ES-I3 (cell line): Measurements from ENCODE around the gene GATAD2A.
A peak's percentile ranks its signal among the peaks of the same experiment; 100 is the strongest.

ENCODE experiments used
- H3K36me3 ChIP-seq: 2 replicates; pipeline ENCODE4 v1.6.1; 2013; ENCODE audit warnings: mild to moderate bottlenecking, low read length, control low read depth, moderate library complexity; ENCODE audit not compliant: insufficient read depth
- H3K4me1 ChIP-seq: 2 replicates; pipeline ENCODE4 v1.6.1; 2013; ENCODE audit warnings: mild to moderate bottlenecking, control low read depth, low read length; ENCODE audit not compliant: insufficient read depth
- H3K9ac ChIP-seq: 2 replicates; pipeline ENCODE4 v1.6.1; 2013; ENCODE audit warnings: low read depth, mild to moderate bottlenecking, low read length, moderate library complexity
- H3K9me3 ChIP-seq: 2 replicates; pipeline ENCODE4 v1.6.1; 2013; ENCODE audit warnings: mild to moderate bottlenecking, low read length, moderate library complexity; ENCODE audit not compliant: control insufficient read depth, insufficient read depth

The GATAD2A gene

GRCh38 chr19:19406878-19407632 is 1.6 kb downstream of the GATAD2A start:
- peak overlapping the region; percentile 56 for H3K9ac ChIP-seq
- no peaks in the 10 kb centered on the region for H3K9me3 ChIP-seq
- peaks cover 39% of the 10 kb centered on the region for H3K4me1 ChIP-seq
- no peaks in the 10 kb centered on the region; the same call in 1 of the 2 replicates for H3K36me3 ChIP-seq

GRCh38 chr19:19407633-19407930 is 2.1 kb downstream of the GATAD2A start:
- H3K9me3 ChIP-seq = no peaks in the 10 kb centered on the region
- no peak overlapping the region for H3K9ac ChIP-seq
- peaks cover 39% of the 10 kb centered on the region for H3K4me1 ChIP-seq
- no peaks in the 10 kb centered on the region; the same call in 1 of the 2 replicates for H3K36me3 ChIP-seq

- H3K9me3 ChIP-seq = no peaks in the 10 kb centered on the region
- H3K9ac ChIP-seq = no peak overlapping the region
- H3K36me3 ChIP-seq = no peaks in the 10 kb centered on the region; the same call in 1 of the 2 replicates
- peaks cover 39% of the 10 kb centered on the region for H3K4me1 ChIP-seq
Measured at GRCh38 chr19:19409205-19409604, 3.7 kb downstream of the GATAD2A start.

GRCh38 chr19:19409631-19410030 is 4.2 kb downstream of the GATAD2A start:
- Histone ChIP-seq H3K9me3 (no peaks in the 10 kb centered on the region), H3K4me1 (peaks cover 36% of the 10 kb centered on the region), H3K36me3 (no peaks in the 10 kb centered on the region; the same call in 1 of the 2 replicates), H3K9ac (no peak overlapping the region)

- Histone ChIP-seq H3K9ac (no peak overlapping the region), H3K4me1 (peaks cover 34% of the 10 kb centered on the region), H3K9me3 (no peaks in the 10 kb centered on the region), H3K36me3 (no peaks in the 10 kb centered on the region)
Measured at GRCh38 chr19:19410553-19411550, 5.4 kb downstream of the GATAD2A start.

GRCh38 chr19:19416280-19416679 is 10.8 kb downstream of the GATAD2A start:
- Histone ChIP-seq H3K9ac (no peak overlapping the region), H3K9me3 (no peaks in the 10 kb centered on the region), H3K4me1 (peaks cover 6% of the 10 kb centered on the region; the same call in 1 of the 2 replicates), H3K36me3 (no peaks in the 10 kb centered on the region)

- peaks cover 6% of the 10 kb centered on the region; the same call in 1 of the 2 replicates for H3K4me1 ChIP-seq
- H3K9ac ChIP-seq = no peak overlapping the region
- H3K36me3 ChIP-seq = no peaks in the 10 kb centered on the region
- H3K9me3 ChIP-seq = no peaks in the 10 kb centered on the region
Measured at GRCh38 chr19:19417046-19417445, 11.6 kb downstream of the GATAD2A start.

GRCh38 chr19:19417628-19418245 is 12.3 kb downstream of the GATAD2A start:
- Histone ChIP-seq H3K9me3 (no peaks in the 10 kb centered on the region), H3K9ac (no peak overlapping the region), H3K4me1 (peaks cover 6% of the 10 kb centered on the region; the same call in 1 of the 2 replicates), H3K36me3 (no peaks in the 10 kb centered on the region)

GRCh38 chr19:19418555-19419260 is 13.2 kb downstream of the GATAD2A start:
- no peaks in the 10 kb centered on the region for H3K36me3 ChIP-seq
- no peak overlapping the region for H3K9ac ChIP-seq
- peaks cover 6% of the 10 kb centered on the region; the same call in 1 of the 2 replicates for H3K4me1 ChIP-seq
- no peaks in the 10 kb centered on the region for H3K9me3 ChIP-seq

GRCh38 chr19:19420570-19421298 is 15.3 kb downstream of the GATAD2A start:
- Histone ChIP-seq H3K9ac (no peak overlapping the region), H3K4me1 (peaks cover 6% of the 10 kb centered on the region), H3K9me3 (no peaks in the 10 kb centered on the region), H3K36me3 (no peaks in the 10 kb centered on the region)

GRCh38 chr19:19421299-19421696 is 15.8 kb downstream of the GATAD2A start:
- peaks cover 11% of the 10 kb centered on the region for H3K4me1 ChIP-seq
- H3K36me3 ChIP-seq = no peaks in the 10 kb centered on the region
- H3K9ac ChIP-seq = no peak overlapping the region
- no peaks in the 10 kb centered on the region for H3K9me3 ChIP-seq

- Histone ChIP-seq H3K36me3 (no peaks in the 10 kb centered on the region), H3K9me3 (no peaks in the 10 kb centered on the region), H3K9ac (no peak overlapping the region), H3K4me1 (peaks cover 18% of the 10 kb centered on the region)
Measured at GRCh38 chr19:19422156-19422555, 16.7 kb downstream of the GATAD2A start.

GRCh38 chr19:19423322-19423721 is 17.8 kb downstream of the GATAD2A start:
- Histone ChIP-seq H3K4me1 (peaks cover 13% of the 10 kb centered on the region), H3K36me3 (no peaks in the 10 kb centered on the region), H3K9me3 (no peaks in the 10 kb centered on the region), H3K9ac (no peak overlapping the region)
